ENCODE data around the gene NTM. TPM values are rescaled to one million over a fixed set of nuclear protein-coding genes. Genes with fewer than 3 reads are reported as not detected.
A peak's percentile ranks its signal among the peaks of the same experiment; 100 is the strongest.
"Not testable (repeated sequence)": the region's sequence is repeated elsewhere in the genome, so short reads cannot be mapped to it uniquely, and the experiment has no call there.

Gene NTM
- polyA plus RNA-seq, 1 donor (not counting 4 experiments of a cell fraction or from before 2014, with no cell fraction given) = 47.9 TPM

DNA sequence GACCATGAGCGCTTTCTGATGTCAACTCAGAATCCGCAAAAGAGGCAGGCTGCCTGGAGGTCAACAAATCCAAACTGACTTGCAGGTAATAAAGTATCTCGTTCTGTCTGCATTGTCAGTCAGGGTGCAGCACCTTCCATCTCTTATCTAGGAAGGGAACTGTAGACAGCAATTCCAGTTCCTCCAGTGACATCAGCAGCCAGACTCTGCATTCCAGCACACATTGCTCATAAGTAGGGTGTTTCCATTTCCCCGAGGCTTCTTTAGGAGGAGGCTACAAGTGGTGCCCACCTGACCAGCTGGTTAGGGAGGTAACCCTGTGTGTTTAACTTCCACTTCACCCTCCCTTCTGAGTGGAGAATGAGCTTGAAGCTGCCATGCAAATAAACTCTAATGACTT is 53.3 kb downstream of the NTM start:
- Histone ChIP-seq H4K20me1 (ENCODE audit: control insufficient read depth, extremely low read depth, insufficient read depth, low read length) (no peaks in the 10 kb centered on the region), H2AFZ (ENCODE audit: control insufficient read depth, low read length) (no peak overlapping the region), H3K4me3 (ENCODE audit: control insufficient read depth in 2 of 3, extremely low read depth in 1 of 3, insufficient read depth in 2 of 3, low read depth in 1 of 3, low read length in 3 of 3) (peak overlapping the region in 1 of 3 experiments; percentile 1), H3K4me1 (ENCODE audit: control insufficient read depth, extremely low read depth, insufficient read depth, low read length) (peaks cover 25% of the 10 kb centered on the region), H3K9ac (ENCODE audit: control insufficient read depth, extremely low read depth, insufficient read depth, low read length) (no peak overlapping the region), H3K27me3 (ENCODE audit: control insufficient read depth, extremely low read depth, insufficient read depth, low read length) (no peaks in the 10 kb centered on the region), H3K9me3 (ENCODE audit: control insufficient read depth, low read depth, low read length) (no peaks in the 10 kb centered on the region), H3K4me2 (ENCODE audit: control insufficient read depth, extremely low read depth, insufficient read depth, low read depth, low read length) (peak overlapping the region; percentile 46), H3K79me2 (ENCODE audit: control insufficient read depth, insufficient read depth, low read length) (no peaks in the 10 kb centered on the region), H3K36me3 (ENCODE audit: control insufficient read depth in 2 of 2, extremely low read depth in 1 of 2, insufficient read depth in 2 of 2, low read length in 2 of 2) (no peaks in the 10 kb centered on the region), H3K27ac (ENCODE audit: control insufficient read depth, insufficient read depth, low read length) (peak overlapping the region; percentile 27), H3K9me1 (ENCODE audit: control insufficient read depth, extremely low read depth, insufficient read depth, low read length) (no peaks in the 10 kb centered on the region)
- FAIRE-seq (peak; percentile 97), DNase-seq (ENCODE audit: low read depth, low spot score) (peak; percentile 81)
- dilution Hi-C loops (cut with MboI; ENCODE audit: extremely low pct_ligation_motif_present, low sequenced_read_pairs) = no loop called here
- no peak for TF ChIP-seq EZH2 (IDR thresholded peaks at IDR 0.05; ENCODE audit: low read length)
- TF ChIP-seq, protein P1, sequence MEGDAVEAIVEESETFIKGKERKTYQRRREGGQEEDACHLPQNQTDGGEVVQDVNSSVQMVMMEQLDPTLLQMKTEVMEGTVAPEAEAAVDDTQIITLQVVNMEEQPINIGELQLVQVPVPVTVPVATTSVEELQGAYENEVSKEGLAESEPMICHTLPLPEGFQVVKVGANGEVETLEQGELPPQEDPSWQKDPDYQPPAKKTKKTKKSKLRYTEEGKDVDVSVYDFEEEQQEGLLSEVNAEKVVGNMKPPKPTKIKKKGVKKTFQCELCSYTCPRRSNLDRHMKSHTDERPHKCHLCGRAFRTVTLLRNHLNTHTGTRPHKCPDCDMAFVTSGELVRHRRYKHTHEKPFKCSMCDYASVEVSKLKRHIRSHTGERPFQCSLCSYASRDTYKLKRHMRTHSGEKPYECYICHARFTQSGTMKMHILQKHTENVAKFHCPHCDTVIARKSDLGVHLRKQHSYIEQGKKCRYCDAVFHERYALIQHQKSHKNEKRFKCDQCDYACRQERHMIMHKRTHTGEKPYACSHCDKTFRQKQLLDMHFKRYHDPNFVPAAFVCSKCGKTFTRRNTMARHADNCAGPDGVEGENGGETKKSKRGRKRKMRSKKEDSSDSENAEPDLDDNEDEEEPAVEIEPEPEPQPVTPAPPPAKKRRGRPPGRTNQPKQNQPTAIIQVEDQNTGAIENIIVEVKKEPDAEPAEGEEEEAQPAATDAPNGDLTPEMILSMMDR (optimal IDR thresholded peaks at IDR 0.05 in 1 of 3, IDR thresholded peaks at IDR 0.05 in 1 of 3, conservative IDR thresholded peaks at IDR 0.05 in 1 of 3; ENCODE audit: extremely low read depth in 1 of 3, insufficient read depth in 2 of 3, low read length in 3 of 3) = no peak

DNA sequence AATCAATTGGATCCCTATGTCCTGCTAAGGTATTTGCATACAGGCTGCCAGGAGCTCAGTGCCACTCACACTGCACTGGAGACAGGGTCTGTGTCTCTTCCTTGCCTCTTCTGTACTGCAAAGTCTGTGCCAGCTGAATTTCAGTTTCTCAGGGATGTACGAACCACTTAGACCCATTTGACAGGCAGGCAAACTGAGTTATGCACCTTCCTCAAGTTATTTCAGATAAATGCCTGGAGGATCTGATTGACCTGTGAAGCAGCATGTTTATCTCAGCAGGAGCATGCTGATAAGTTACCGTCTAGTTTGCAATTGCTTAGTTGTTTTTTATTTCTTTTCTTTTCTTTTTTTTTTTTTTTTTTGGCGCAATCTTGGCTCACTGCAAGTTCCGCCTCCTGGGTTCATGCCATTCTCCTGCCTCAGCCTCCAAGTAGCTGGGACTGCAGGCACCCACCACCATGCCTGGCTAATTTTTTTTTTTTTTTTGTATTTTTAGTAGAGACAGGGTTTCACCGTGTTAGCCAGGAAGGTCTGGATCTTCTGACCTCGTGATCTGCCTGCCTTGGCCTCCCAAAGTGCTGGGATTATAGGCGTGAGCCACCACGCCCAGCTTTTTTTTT is 54.0 kb downstream of the NTM start:
- Histone ChIP-seq H3K4me1 (ENCODE audit: control insufficient read depth, extremely low read depth, insufficient read depth, low read length) (peaks cover 25% of the 10 kb centered on the region), H3K4me2 (ENCODE audit: control insufficient read depth, extremely low read depth, insufficient read depth, low read depth, low read length) (peak overlapping the region; percentile 46)
- H3K4me3 ChIP-seq (ENCODE audit: control insufficient read depth in 2 of 3, extremely low read depth in 1 of 3, insufficient read depth in 2 of 3, low read depth in 1 of 3, low read length in 3 of 3); H3K36me3 ChIP-seq (ENCODE audit: control insufficient read depth in 2 of 2, extremely low read depth in 1 of 2, insufficient read depth in 2 of 2, low read length in 2 of 2); H4K20me1 ChIP-seq (ENCODE audit: control insufficient read depth, extremely low read depth, insufficient read depth, low read length); H3K27me3 ChIP-seq (ENCODE audit: control insufficient read depth, extremely low read depth, insufficient read depth, low read length); DNase-seq (ENCODE audit: low read depth, low spot score); FAIRE-seq; H3K79me2 ChIP-seq (ENCODE audit: control insufficient read depth, insufficient read depth, low read length); H3K9me1 ChIP-seq (ENCODE audit: control insufficient read depth, extremely low read depth, insufficient read depth, low read length); dilution Hi-C loops (cut with MboI; ENCODE audit: extremely low pct_ligation_motif_present, low sequenced_read_pairs); H3K27ac ChIP-seq (ENCODE audit: control insufficient read depth, insufficient read depth, low read length); H2AFZ ChIP-seq (ENCODE audit: control insufficient read depth, low read length); H3K9ac ChIP-seq (ENCODE audit: control insufficient read depth, extremely low read depth, insufficient read depth, low read length); H3K9me3 ChIP-seq (ENCODE audit: control insufficient read depth, low read depth, low read length): not testable (repeated sequence)

DNA sequence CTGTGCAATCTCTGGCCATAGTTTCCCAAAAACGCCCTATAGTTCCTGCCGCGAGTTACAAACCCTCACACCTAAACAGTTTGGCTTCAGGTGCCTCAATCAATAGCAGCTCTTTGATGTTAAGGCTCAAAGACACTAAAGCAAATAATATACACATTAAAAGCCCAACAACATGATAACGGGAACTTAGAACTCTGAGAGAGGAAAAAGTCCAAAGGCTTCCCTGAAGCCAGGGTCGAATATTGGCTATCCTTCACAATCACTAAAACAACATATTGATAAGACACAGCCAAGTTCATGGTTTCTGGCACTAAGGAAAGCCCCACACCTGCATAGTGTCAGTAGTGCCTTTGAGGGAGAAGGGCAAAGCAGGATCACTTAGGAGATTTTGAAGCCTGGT is 54.9 kb downstream of the NTM start:
- Histone ChIP-seq H3K27me3 (ENCODE audit: control insufficient read depth, extremely low read depth, insufficient read depth, low read length) (no peaks in the 10 kb centered on the region), H2AFZ (ENCODE audit: control insufficient read depth, low read length) (no peak overlapping the region), H4K20me1 (ENCODE audit: control insufficient read depth, extremely low read depth, insufficient read depth, low read length) (no peaks in the 10 kb centered on the region), H3K4me3 (ENCODE audit: control insufficient read depth in 2 of 3, extremely low read depth in 1 of 3, insufficient read depth in 2 of 3, low read depth in 1 of 3, low read length in 3 of 3) (no peak overlapping the region), H3K4me1 (ENCODE audit: control insufficient read depth, extremely low read depth, insufficient read depth, low read length) (peaks cover 26% of the 10 kb centered on the region), H3K79me2 (ENCODE audit: control insufficient read depth, insufficient read depth, low read length) (no peaks in the 10 kb centered on the region), H3K9ac (ENCODE audit: control insufficient read depth, extremely low read depth, insufficient read depth, low read length) (no peak overlapping the region), H3K9me3 (ENCODE audit: control insufficient read depth, low read depth, low read length) (no peaks in the 10 kb centered on the region), H3K4me2 (ENCODE audit: control insufficient read depth, extremely low read depth, insufficient read depth, low read depth, low read length) (no peak overlapping the region), H3K27ac (ENCODE audit: control insufficient read depth, insufficient read depth, low read length) (no peak overlapping the region), H3K36me3 (ENCODE audit: control insufficient read depth in 2 of 2, extremely low read depth in 1 of 2, insufficient read depth in 2 of 2, low read length in 2 of 2) (no peaks in the 10 kb centered on the region), H3K9me1 (ENCODE audit: control insufficient read depth, extremely low read depth, insufficient read depth, low read length) (no peaks in the 10 kb centered on the region)
- DNase-seq (ENCODE audit: low read depth, low spot score) = no peak
- FAIRE-seq = no peak
- no peak for TF ChIP-seq EZH2 (IDR thresholded peaks at IDR 0.05; ENCODE audit: low read length)
- TF ChIP-seq, protein P1 (optimal IDR thresholded peaks at IDR 0.05 in 1 of 3, IDR thresholded peaks at IDR 0.05 in 1 of 3, conservative IDR thresholded peaks at IDR 0.05 in 1 of 3; ENCODE audit: extremely low read depth in 1 of 3, insufficient read depth in 2 of 3, low read length in 3 of 3) = no peak
- dilution Hi-C loops (cut with MboI; ENCODE audit: extremely low pct_ligation_motif_present, low sequenced_read_pairs) = no loop called here
